K562 (cell line): ENCODE measurements around the gene ANKRD13B. TPM values are rescaled to one million over a fixed set of nuclear protein-coding genes. Genes with fewer than 3 reads are reported as not detected.
A peak's percentile ranks its signal among the peaks of the same experiment; 100 is the strongest.

Experiments used
- CBX3 ChIP-seq, 2 experiments: IDR thresholded peaks; 1 replicate in 1 of 2; 2 replicates in 1 of 2; pipeline ENCODE4 v1.6.1; 2012; ENCODE audit warnings: inconsistent platforms in 2 of 2, low read length in 2 of 2, borderline replicate concordance in 1 of 2, control low read depth in 1 of 2
- EWSR1 ChIP-seq: fragments of 450-650 bp; IDR thresholded peaks from 2 replicates; pipeline ENCODE4 v1.6.1; 2018; ENCODE audit warnings: borderline replicate concordance, mild to moderate bottlenecking, low read depth, moderate library complexity; ENCODE audit not compliant: partially characterized antibody
- FOXP4 ChIP-seq: sonication (generic); formaldehyde crosslinking; IDR thresholded peaks from 2 replicates; pipeline ENCODE4 v1.8.0; 2022; ENCODE audit warnings: mild to moderate bottlenecking, missing genetic modification reagents, borderline replicate concordance
- MTA1 ChIP-seq: fragments of 450-650 bp; IDR thresholded peaks from 2 replicates; pipeline ENCODE4 v1.6.1; 2017; ENCODE audit warnings: borderline replicate concordance
- NFIC ChIP-seq: fragments of 450-650 bp; IDR thresholded peaks from 2 replicates; pipeline ENCODE4 v1.6.1; 2017; ENCODE audit warnings: mild to moderate bottlenecking, inconsistent platforms
- SMARCC2 ChIP-seq: fragments of 450-650 bp; IDR thresholded peaks from 2 replicates; pipeline ENCODE4 v1.6.1; 2017; ENCODE audit warnings: antibody characterized with exemption, moderate library complexity, mild to moderate bottlenecking, low read depth
- TAL1 ChIP-seq: fragments of 450-650 bp; IDR thresholded peaks from 2 replicates; pipeline ENCODE4 v1.6.1; 2016; ENCODE audit warnings: mild to moderate bottlenecking
- TCF7L2 ChIP-seq: fragments of 150-350 bp; IDR thresholded peaks from 2 replicates; pipeline ENCODE4 v1.6.1; 2016; ENCODE audit warnings: low read depth, mild to moderate bottlenecking, low read length, moderate library complexity
- VEZF1 ChIP-seq: fragments of 200-800 bp; sonication (Bioruptor generic); IDR thresholded peaks from 2 replicates; pipeline ENCODE4 v1.6.1; 2017; ENCODE audit warnings: missing genetic modification characterization, missing compliant biosample characterization
- polyA plus RNA-seq, 8 experiments: library from polyadenylated mRNA; depleted of rRNA in 4 of 8; stranded (reverse) in 5 of 8; unstranded in 3 of 8; fragments of >200 nt; fragmentation: Nextera tagmentation in 2 of 8; fragmentation: Illumina TruSeq in 1 of 8; extraction: Ambion mirVana in 2 of 8; extraction: Trizol in 1 of 8; gene quantifications; 2 replicates each; pipeline versions ENCODE4 v1.2.1 to v1.2.3, GENCODE V29; 2011 to 2014; ENCODE audit warnings: inconsistent platforms in 1 of 8, missing spikeins in 1 of 8
- total RNA-seq, 7 experiments: library from RNA; depleted of rRNA in 6 of 7; stranded (reverse); fragments of >200 nt in 6 of 7; fragmentation: Illumina TruSeq in 2 of 7; extraction: Trizol in 2 of 7; gene quantifications; 2 replicates each; pipeline versions ENCODE4 v1.2.1 to v1.2.3, GENCODE V29; 2011 to 2021; ENCODE audit warnings: low replicate concordance in 1 of 7
- TF ChIP-seq, protein P1 (sequence below), 2 experiments: fragments of 450-650 bp; IDR thresholded peaks; 2 replicates each; pipeline ENCODE4 v1.6.1; 2016; ENCODE audit warnings: mild to moderate bottlenecking in 2 of 2, borderline replicate concordance in 1 of 2, low read depth in 1 of 2, moderate library complexity in 1 of 2
- TF ChIP-seq, protein P2 (sequence below), 2 experiments: fragments of 450-650 bp in 1 of 2; sonication (generic) in 1 of 2; formaldehyde crosslinking; conservative IDR thresholded peaks; 2 replicates each; pipeline versions ENCODE4 v1.4.0 to v1.8.1; 2020 to 2022; ENCODE audit warnings: mild to moderate bottlenecking in 1 of 2, missing genetic modification reagents in 1 of 2
- TF ChIP-seq, protein P3 (sequence below): fragments of 450-650 bp; formaldehyde crosslinking; IDR thresholded peaks from 2 replicates; pipeline ENCODE4 v1.4.0; 2020; ENCODE audit warnings: mild to moderate bottlenecking

ANKRD13B gene
- total and polyA plus RNA-seq, 9 of the 15 experiments (the other 6 are each of a cell fraction or from before 2014, with no cell fraction given): 0.15 to 28.1 (median 4.6) TPM

GRCh38 chr17:29557085-29557738 is 35.7 kb upstream of the ANKRD13B start (continued):
- TF ChIP-seq, protein P1, sequence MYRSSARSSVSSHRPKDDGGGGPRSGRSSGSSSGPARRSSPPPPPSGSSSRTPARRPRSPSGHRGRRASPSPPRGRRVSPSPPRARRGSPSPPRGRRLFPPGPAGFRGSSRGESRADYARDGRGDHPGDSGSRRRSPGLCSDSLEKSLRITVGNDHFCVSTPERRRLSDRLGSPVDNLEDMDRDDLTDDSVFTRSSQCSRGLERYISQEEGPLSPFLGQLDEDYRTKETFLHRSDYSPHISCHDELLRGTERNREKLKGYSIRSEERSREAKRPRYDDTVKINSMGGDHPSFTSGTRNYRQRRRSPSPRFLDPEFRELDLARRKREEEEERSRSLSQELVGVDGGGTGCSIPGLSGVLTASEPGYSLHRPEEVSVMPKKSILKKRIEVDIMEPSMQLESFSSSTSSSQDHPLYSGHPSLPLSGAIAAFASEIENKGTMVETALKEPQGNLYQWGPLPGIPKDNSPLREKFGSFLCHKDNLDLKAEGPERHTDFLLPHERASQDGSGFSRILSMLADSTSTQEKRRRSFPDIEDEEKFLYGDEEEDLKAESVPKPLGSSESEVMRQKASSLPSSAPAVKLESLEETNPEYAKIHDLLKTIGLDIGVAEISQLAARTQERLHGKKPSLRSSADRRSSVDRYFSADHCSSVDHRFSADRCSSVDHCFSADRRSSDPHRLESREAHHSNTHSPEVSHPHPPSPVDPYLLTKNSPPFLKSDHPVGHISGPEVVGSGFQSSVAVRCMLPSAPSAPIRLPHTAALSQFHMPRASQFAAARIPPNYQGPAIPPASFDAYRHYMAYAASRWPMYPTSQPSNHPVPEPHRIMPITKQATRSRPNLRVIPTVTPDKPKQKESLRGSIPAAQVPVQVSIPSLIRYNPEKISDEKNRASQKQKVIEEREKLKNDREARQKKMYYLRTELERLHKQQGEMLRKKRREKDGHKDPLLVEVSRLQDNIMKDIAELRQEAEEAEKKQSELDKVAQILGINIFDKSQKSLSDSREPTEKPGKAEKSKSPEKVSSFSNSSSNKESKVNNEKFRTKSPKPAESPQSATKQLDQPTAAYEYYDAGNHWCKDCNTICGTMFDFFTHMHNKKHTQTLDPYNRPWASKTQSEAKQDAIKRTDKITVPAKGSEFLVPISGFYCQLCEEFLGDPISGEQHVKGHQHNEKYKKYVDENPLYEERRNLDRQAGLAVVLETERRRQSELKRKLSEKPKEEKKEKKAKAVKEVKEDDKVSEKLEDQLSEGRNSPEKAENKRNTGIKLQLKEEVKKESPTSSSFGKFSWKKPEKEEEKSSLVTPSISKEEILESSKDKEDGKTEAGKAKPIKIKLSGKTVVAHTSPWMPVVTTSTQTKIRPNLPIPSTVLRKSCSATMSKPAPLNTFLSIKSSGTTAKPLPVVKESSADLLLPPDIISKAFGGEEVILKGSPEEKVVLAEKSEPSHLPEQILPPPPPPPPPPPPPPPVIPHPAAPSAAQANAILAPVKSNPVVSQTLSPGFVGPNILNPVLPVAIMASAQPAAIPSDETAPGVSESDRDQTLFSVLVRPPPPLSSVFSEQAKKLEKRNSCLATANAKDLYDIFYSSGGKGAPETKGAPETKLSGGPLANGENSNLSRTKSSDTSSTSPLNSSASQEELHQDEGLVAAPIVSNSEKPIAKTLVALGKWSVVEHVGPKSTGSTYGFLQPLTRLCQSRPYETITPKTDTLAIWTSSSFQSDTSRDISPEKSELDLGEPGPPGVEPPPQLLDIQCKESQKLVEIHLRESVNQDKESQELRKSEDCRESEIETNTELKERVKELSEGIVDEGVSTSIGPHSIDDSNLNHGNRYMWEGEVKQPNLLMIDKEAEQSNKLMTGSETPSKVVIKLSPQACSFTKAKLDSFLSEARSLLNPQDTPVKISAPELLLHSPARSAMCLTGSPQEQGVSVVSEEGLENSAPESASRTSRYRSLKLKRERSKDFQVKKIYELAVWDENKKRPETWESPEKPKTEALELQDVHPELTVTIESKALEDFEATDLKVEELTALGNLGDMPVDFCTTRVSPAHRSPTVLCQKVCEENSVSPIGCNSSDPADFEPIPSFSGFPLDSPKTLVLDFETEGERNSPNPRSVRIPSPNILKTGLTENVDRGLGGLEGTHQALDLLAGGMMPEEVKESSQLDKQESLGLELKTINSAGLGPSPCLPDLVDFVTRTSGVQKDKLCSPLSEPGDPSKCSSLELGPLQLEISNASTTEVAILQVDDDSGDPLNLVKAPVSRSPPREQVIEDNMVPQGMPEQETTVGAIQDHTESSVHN (IDR thresholded peaks at IDR 0.05; ENCODE audit: borderline replicate concordance in 1 of 2, low read depth in 1 of 2): 0 out of 4 replicates have a peak, but pooled peaks of 1 of the 2 experiments have one; percentile 29
- TF ChIP-seq CBX3 (IDR thresholded peaks at IDR 0.05; ENCODE audit: borderline replicate concordance in 1 of 2, low read length in 2 of 2) (peak in 1 of 2 experiments; percentile 34; a peak in 1 of 3 replicates), EWSR1 (no peak), VEZF1 (CRISPR knock-in tag) (no peak), SMARCC2 (peak; percentile 93), MTA1 (peak; percentile 79; the same call in 1 of the 2 replicates), NFIC (peak; percentile 74), TAL1 (peak; percentile 90), TCF7L2 (no peak), FOXP4 (CRISPR knock-in tag) (0 out of 2 replicates have a peak, but pooled peaks have one; percentile 31)
- TF ChIP-seq, protein P2, sequence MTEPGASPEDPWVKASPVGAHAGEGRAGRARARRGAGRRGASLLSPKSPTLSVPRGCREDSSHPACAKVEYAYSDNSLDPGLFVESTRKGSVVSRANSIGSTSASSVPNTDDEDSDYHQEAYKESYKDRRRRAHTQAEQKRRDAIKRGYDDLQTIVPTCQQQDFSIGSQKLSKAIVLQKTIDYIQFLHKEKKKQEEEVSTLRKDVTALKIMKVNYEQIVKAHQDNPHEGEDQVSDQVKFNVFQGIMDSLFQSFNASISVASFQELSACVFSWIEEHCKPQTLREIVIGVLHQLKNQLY (CRISPR knock-in tag; conservative IDR thresholded peaks at IDR 0.05): no peak
- TF ChIP-seq, protein P3, sequence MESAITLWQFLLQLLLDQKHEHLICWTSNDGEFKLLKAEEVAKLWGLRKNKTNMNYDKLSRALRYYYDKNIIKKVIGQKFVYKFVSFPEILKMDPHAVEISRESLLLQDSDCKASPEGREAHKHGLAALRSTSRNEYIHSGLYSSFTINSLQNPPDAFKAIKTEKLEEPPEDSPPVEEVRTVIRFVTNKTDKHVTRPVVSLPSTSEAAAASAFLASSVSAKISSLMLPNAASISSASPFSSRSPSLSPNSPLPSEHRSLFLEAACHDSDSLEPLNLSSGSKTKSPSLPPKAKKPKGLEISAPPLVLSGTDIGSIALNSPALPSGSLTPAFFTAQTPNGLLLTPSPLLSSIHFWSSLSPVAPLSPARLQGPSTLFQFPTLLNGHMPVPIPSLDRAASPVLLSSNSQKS (CRISPR knock-in tag): no peak
